GM18951 (cell line): ENCODE measurements around the gene KCNE1.

Source experiments
- POLR2A ChIP-seq: IDR thresholded peaks from 4 replicates; pipeline ENCODE4 v1.6.1; 2011; ENCODE audit warnings: mild to moderate bottlenecking; ENCODE audit not compliant: insufficient read length, insufficient read depth; ENCODE audit errors: extremely low read depth
- in situ Hi-C: fragments of 300-500 bp; cut with MboI; formaldehyde crosslinking; loops from one replicate; pipeline ENCODE4 v1.12.0; 2022; ENCODE audit warnings: low sequenced_read_pairs, mixed read lengths, inconsistent platforms; ENCODE audit not compliant: unreplicated experiment

The KCNE1 gene

DNA sequence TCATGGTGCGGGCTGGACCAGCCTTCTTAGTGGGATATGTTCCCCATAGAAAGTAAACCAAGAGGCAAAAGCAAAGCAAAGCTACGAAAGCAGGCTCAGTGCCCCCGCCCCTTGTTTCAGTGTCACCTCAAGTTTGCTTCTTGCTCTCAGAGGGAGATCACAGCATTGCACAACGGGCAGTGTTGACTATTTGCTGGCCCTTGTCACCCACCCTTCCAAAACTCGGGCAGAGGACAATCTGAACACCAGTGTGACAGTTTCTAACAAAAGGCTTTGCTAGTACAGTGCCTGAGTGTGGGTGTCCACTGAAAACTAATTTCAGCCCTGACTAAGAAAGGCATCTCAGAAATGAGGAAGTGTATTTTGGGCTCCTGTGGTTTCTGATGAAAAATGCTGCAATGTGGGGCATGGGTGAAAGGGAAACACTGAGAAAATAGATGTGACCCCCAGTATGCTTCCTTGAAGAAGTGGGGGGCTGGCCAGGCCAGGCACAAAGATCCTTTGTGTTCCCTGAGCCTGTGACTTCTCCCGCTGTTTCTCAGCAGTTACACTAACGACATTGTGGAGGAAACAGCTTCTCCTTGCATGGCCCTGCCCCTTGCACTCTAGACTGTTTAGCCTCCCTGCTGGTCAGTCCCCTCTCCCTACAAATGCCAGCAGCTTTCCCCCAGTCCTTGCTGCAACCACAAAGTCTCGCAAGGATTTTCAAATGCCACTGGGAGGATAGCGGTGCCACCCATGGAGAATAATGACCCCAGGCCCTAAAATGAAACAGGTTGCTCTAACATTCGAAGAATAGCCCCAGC lies 33.3 kb upstream of the KCNE1 start:
- in situ Hi-C loops: no loop called here
- no peak for TF ChIP-seq POLR2A

DNA sequence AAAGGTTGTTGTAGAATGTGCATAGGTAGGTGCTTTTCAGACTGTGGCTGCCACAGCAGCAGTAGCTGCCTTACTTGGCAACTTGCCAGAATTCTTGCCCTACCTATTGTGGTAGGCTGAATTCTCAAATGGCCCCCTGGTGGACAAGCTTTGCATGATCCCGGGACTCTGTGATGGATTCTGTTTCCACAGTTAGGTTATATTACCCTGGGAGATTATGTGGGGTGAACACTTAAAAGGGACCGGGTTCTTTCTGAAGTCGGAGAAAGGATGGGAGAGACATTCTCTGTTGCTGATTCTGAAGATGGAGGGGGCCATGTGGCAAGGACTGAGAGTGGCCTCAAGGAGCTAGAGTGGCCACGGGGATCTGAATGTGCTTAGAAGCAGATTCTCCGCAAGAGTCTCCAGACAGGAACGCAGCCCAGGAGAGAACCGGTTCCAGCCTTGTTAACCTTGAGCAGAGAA lies 32.1 kb upstream of the KCNE1 start:
- in situ Hi-C loops: no loop called here
- no peak for TF ChIP-seq POLR2A

DNA sequence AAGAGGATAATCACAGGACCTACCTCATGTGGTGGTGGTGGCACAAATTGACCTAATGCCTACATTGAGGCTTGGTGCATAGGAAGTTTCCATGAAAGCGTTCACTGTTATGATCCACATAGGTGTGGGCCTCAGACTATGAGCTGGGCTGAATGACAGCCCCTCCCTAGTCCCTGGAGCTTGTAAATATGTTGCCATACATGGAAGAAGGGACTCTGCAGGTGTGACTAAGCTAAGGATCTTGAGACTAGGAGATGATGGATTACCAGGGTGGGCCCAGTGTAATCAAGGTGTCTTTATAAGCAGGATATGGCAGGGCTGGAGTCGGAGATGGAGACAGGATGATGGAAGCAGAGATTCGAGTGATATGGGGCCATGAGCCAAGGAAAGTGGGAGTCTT lies 31.0 kb upstream of the KCNE1 start:
- in situ Hi-C loops: no loop called here
- TF ChIP-seq POLR2A: no peak

DNA sequence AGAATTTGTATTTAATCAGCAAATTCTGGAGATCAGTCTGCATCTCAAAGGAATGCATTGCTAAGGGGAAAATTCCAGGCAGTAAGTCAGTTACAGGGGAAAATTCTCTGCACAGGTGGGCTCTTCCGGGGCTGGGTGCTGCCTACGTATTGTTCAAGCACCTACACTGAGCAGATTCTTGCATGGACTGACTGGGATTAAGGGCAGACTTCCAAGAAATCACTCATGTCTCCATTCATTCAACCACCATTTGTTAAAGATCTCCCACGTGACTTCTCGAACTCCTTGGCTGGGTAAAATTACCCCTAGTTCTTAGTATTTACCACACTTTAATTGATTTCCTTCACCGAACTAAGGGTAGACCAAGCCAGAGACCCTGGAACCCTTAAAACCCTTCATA lies 28.2 kb upstream of the KCNE1 start:
- TF ChIP-seq POLR2A: no peak
- in situ Hi-C loops: no loop called here

DNA sequence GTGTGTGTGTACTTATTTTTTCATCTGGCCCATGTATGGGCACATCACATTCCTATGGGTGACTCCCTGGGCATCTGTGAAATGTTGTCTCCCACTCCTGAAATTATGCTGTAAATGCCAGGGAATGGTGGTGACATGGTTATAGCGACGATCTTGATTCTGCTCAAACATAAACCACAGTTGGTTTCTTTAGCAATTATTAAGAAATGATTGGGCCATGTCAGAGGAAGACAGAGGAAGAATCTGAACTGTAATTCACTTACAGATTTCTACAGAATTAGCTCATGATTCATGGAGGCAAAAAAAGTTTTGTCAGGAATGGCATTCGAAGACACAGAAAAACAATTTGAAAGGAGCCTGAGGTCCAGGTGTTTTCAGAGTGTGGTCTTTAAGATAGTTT lies 25.8 kb upstream of the KCNE1 start:
- in situ Hi-C loops: no loop called here
- no peak for TF ChIP-seq POLR2A

DNA sequence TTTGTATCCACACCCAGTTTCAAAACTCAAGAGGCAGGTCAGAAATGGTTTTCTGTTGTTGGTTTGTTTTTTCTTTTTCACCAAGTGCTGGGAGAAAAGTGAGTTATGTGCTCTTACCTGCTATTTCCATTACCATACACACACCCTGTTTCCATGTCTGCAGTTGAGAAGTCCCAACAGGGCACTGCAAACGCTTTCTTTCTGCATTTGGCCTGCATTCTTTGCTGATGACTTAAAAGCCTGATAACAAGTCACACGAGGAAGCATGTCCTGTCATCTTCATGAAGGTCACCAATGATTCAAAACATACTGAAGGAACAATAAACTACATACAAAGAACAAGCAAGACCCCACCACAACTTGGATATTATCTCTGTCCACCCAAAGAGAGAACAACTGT lies 24.8 kb upstream of the KCNE1 start:
- TF ChIP-seq POLR2A: no peak
- in situ Hi-C loops: no loop called here

DNA sequence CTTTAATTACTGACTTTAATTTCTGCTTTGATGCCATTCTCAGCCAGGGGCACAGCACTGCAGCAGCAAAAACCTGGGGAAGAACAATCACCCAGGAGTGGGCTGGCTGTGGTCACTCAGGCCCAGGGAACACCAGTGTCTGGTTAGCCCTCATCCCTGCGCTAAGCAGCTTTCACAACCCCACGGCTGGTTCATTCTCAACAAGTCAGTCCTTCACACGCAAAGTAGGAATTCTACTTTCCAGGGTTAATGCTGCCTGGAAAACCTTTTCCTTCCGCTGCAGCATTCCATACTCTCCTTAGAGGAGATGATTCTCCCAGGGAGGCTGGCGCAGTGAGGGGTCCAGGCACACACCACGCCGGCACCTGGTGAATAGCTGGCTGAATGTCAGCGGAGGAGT lies 24.3 kb upstream of the KCNE1 start:
- in situ Hi-C loops: no loop called here
- no peak for TF ChIP-seq POLR2A

DNA sequence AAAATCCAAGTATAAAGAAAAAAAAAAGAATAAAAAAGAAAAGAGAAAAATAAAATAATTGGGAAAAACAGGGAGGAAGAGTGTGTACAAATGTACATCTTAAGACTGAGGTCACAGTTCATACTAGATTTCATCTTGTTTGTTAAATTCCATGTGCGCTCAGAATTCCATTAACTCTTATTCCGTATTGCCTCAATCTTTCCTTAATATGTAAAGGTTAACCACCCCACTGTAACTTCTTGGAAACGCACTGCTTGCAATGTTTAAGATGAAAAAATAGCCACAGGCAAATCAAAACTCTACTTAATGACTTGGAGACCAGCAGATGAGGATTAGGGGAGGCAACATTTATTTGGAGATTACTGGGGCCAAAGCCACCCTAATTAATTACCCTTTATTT lies 23.9 kb upstream of the KCNE1 start:
- in situ Hi-C loops: no loop called here
- TF ChIP-seq POLR2A: no peak

DNA sequence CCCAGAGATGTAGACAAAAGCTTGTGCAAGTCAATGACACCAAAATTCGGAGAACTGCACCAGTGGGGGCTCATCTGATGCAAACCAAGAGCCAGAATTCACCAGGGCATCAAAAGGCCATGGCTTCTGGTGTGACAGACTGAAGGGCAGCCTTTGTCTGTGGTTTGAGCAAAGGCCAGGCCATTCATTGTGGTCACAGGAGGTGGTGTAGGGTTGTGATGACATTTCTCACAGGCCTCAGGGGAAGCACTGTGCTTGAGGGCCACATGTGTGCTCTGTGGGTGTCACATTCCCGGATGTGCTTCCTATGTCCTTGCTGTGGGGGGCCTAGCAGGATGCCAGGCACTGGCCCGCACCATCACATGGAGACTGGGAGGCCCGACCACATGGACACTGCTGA lies 22.5 kb upstream of the KCNE1 start:
- no peak for TF ChIP-seq POLR2A
- in situ Hi-C loops: no loop called here

DNA sequence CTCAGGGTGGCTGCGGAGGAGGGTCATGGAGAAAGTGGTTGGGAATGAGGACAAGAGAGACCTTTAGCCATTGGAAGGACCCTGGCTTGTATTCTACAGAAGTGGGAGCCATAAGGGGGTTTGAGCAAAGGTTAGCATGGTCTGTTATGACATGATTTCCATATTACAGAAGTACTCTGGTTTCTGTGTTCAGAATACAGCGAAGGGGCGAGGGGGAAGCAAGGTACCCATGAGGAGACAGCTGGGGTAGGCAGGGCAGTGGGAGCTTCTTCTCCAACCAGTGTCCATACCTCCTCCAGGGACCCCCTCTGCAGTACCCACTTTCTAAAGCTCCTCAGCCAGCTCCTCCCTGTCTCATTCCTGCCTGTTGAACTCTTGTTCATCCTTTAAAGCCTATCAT lies 21.9 kb upstream of the KCNE1 start:
- no peak for TF ChIP-seq POLR2A
- in situ Hi-C loops: no loop called here

DNA sequence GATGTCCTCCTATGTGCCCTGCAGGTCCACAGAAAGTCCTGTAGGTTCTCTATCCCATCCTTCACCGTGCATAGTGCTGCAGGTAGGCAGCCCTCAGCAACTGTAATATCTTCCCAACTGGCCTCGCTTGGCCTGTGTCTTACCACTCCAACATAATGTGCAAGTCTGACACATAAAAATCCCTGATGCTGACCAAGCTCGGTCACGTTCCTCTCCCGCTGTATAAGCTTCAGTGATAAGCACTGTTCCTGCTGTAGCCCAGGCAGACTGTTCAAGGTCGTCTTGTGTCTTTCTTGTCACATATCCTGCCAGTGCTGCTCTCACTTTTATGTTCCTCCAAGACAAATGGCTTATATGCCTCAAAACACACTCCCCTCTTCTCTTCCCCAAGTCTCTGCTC lies 19.4 kb upstream of the KCNE1 start:
- no peak for TF ChIP-seq POLR2A
- in situ Hi-C loops: no loop called here

DNA sequence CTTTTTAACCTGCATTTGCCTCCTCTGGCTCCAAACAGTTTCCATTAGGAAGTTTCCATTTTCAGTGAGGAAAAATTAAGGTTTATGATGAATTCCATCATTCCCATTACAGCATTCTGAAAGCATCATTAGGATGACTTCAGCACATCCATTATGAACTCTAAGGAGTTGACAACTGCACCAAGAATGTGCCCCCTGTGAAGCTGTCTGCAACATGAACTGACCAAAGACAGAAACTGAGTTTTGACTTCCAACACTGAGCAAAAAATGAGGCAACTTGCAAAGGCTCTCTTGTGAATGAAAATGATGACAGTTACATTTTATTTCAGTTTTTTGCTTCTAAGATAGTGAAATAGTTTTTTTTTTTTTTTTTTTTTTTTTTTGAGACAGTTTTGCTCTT lies 18.3 kb upstream of the KCNE1 start:
- TF ChIP-seq POLR2A: no peak
- in situ Hi-C loops: no loop called here

DNA sequence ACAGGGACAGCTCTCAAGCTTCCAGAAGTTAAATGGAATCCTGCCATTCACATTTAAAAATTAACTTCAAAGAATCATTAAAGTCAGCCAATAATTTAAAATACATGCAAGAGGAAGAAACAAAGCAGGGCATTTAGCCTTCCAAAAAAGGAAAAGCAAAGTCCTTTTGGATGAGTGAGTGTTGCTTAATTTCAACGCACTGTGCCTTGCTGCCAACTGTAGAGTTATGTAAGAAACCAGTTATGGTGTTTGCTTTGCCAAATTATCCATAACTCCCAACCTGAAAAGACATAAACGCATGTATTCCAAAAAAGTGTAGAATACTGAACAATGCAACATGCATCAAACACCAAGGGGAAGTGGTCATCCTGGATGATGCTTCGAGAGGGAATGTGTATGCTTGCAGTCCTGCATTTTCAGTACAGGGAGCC lies 16.1 kb upstream of the KCNE1 start:
- in situ Hi-C loops: no loop called here
- no peak for TF ChIP-seq POLR2A

DNA sequence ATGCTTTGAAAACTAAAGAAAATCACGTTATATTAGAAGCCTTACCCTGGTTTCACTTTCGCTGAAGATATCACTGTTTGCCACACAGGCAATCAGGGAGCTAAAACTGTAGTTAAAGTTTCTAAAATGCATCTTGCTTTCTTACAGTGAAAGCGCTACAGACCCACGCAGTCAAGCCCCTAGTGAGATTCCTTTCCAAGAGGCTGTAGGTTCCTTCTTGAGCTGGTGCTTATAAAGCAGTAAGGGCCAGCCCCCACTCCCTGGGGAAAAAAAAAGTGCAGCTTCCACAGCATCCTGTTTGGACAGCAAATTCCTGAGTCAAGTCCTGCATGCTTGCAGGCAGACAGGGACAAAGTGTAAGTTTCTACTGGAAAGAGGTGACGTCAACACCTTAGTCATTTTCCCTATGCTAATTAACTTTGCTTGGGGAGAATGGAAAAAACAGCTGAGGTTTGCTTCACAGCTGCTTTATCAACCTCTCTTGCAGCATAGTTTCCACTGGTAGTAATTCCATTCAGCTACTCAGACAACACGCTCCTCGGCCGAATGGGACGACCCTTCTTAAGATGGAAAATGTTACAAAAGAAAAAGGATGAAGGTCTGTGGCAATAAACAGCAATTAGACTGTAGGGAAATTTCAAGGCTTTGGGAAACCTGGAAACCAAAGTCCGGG lies 14.7 kb upstream of the KCNE1 start:
- no peak for TF ChIP-seq POLR2A
- in situ Hi-C loops: no loop called here
